Neural progenitor cell (in vitro differentiated cells): ENCODE results near the gene CCNY.

Source experiments
- CTCF ChIP-seq: fragments of 200-600 bp; sonication (generic); IDR thresholded peaks from 2 replicates; pipeline ENCODE4 v1.5.1; 2017; ENCODE audit warnings: antibody characterized with exemption, mild to moderate bottlenecking
- EZH2 ChIP-seq: fragments of 200-600 bp; sonication (generic); IDR thresholded peaks from 2 replicates; pipeline ENCODE4 v1.6.1; 2017; ENCODE audit warnings: antibody characterized with exemption, mild to moderate bottlenecking, moderate library complexity
- EZH2phosphoT487 ChIP-seq: fragments of 200-600 bp; sonication (generic); IDR thresholded peaks from 2 replicates; pipeline ENCODE4 v1.6.1; 2017; ENCODE audit warnings: antibody characterized with exemption

- TF ChIP-seq CTCF (no peak), EZH2phosphoT487 (no peak), EZH2 (no peak)
Measured at GRCh38 chr10:35594115-35595079, 258.1 kb downstream of the CCNY start.
